K562 (cell line): ENCODE measurements around the gene DAPK1. TPM values are rescaled to one million over a fixed set of nuclear protein-coding genes. Genes with fewer than 3 reads are reported as not detected.

Source experiments
- ARID3B ChIP-seq: fragments of 250-450 bp; sonication (Bioruptor Pico); IDR thresholded peaks from 2 replicates; pipeline ENCODE4 v1.4.0; 2020; ENCODE audit warnings: borderline replicate concordance
- ATF1 ChIP-seq, 2 experiments: fragments of 450-650 bp in 1 of 2; IDR thresholded peaks; 2 replicates each; pipeline ENCODE4 v1.6.1; 2016; ENCODE audit warnings: missing compliant biosample characterization in 1 of 2, missing genetic modification characterization in 1 of 2
- BCLAF1 ChIP-seq, 2 experiments: fragments of 450-650 bp in 1 of 2; IDR thresholded peaks; 2 replicates each; pipeline ENCODE4 v1.6.1; 2011 to 2017; ENCODE audit warnings: low read depth in 2 of 2, antibody characterized with exemption in 1 of 2, borderline replicate concordance in 1 of 2, low read length in 1 of 2, mild to moderate bottlenecking in 1 of 2, mixed read lengths in 1 of 2; ENCODE audit not compliant: control insufficient read depth in 1 of 2
- CTCF ChIP-seq, 3 experiments: IDR thresholded peaks in 2 of 3; conservative IDR thresholded peaks in 1 of 3; 2 replicates each; pipeline ENCODE4 v1.5.1; 2011 to 2012; ENCODE audit warnings: low read length in 3 of 3, mild to moderate bottlenecking in 3 of 3, control low read depth in 2 of 3, improper control_type of control experiment in 1 of 3, inconsistent platforms in 1 of 3, low read depth in 1 of 3, mixed read lengths in 1 of 3, moderate library complexity in 1 of 3; ENCODE audit not compliant: insufficient read depth in 2 of 3
- HLTF ChIP-seq: fragments of 450-650 bp; IDR thresholded peaks from 2 replicates; pipeline ENCODE4 v1.6.1; 2016
- NR3C1 ChIP-seq: sonication (generic); formaldehyde crosslinking; IDR thresholded peaks from 2 replicates; pipeline ENCODE4 v1.8.1; 2022; ENCODE audit warnings: missing genetic modification reagents
- PHB ChIP-seq: fragments of 250-450 bp; sonication (Bioruptor Pico); IDR thresholded peaks from 2 replicates; pipeline ENCODE4 v1.5.0; 2021
- PPARD ChIP-seq: fragments of 250-450 bp; sonication (Bioruptor Pico); IDR thresholded peaks from 2 replicates; pipeline ENCODE4 v1.8.0; 2022; ENCODE audit warnings: inconsistent platforms, mild to moderate bottlenecking, moderate library complexity
- SMARCA5 ChIP-seq: fragments of 450-650 bp; IDR thresholded peaks from 2 replicates; pipeline ENCODE4 v1.6.1; 2016
- STAT5B ChIP-seq: fragments of 250-450 bp; sonication (Bioruptor Pico); IDR thresholded peaks from 2 replicates; pipeline ENCODE4 v1.8.0; 2021; ENCODE audit warnings: mild to moderate bottlenecking, inconsistent platforms
- TCFL5 ChIP-seq: fragments of 250-450 bp; sonication (Bioruptor Pico); conservative IDR thresholded peaks from 2 replicates; pipeline ENCODE4 v1.6.1; 2021; ENCODE audit warnings: mild to moderate bottlenecking, moderate library complexity, matching md5 sums
- ZEB2 ChIP-seq: fragments of 450-650 bp; IDR thresholded peaks from 2 replicates; pipeline ENCODE4 v1.6.1; 2016
- ZNF184 ChIP-seq: sonication (generic); formaldehyde crosslinking; IDR thresholded peaks from 2 replicates; pipeline ENCODE4 v1.5.0; 2020; ENCODE audit warnings: missing genetic modification reagents
- ZNF76 ChIP-seq: fragments of 250-450 bp; sonication (Bioruptor Pico); IDR thresholded peaks from 2 replicates; pipeline ENCODE4 v1.4.0; 2020; ENCODE audit warnings: mild to moderate bottlenecking, moderate library complexity, borderline replicate concordance
- polyA plus RNA-seq, 8 experiments: library from polyadenylated mRNA; depleted of rRNA in 4 of 8; stranded (reverse) in 5 of 8; unstranded in 3 of 8; fragments of >200 nt; fragmentation: Nextera tagmentation in 2 of 8; fragmentation: Illumina TruSeq in 1 of 8; extraction: Ambion mirVana in 2 of 8; extraction: Trizol in 1 of 8; gene quantifications; 2 replicates each; pipeline versions ENCODE4 v1.2.1 to v1.2.3, GENCODE V29; 2011 to 2014; ENCODE audit warnings: inconsistent platforms in 1 of 8, missing spikeins in 1 of 8
- total RNA-seq, 7 experiments: library from RNA; depleted of rRNA in 6 of 7; stranded (reverse); fragments of >200 nt in 6 of 7; fragmentation: Illumina TruSeq in 2 of 7; extraction: Trizol in 2 of 7; gene quantifications; 2 replicates each; pipeline versions ENCODE4 v1.2.1 to v1.2.3, GENCODE V29; 2011 to 2021; ENCODE audit warnings: low replicate concordance in 1 of 7

DAPK1 gene
- total and polyA plus RNA-seq, 9 of the 15 experiments (the other 6 are each of a cell fraction or from before 2014, with no cell fraction given) = 1.7 to 26.4 (median 15.8) TPM

GRCh38 chr9:87712801-87713277 is 215.2 kb downstream of the DAPK1 start (continued):
- TF ChIP-seq ZNF184 (CRISPR knock-in tag) = no peak
- no peak for TF ChIP-seq PHB (CRISPR knock-in tag)
- no peak for TF ChIP-seq ZNF76 (CRISPR knock-in tag)
- no peak for TF ChIP-seq ZEB2
- TF ChIP-seq HLTF = 0 out of 2 replicates have a peak, but pooled peaks have one; percentile 91
- TF ChIP-seq BCLAF1 (IDR thresholded peaks at IDR 0.05; ENCODE audit: borderline replicate concordance in 1 of 2, control insufficient read depth in 1 of 2, low read depth in 2 of 2, low read length in 1 of 2) = peak in 1 of 2 experiments; percentile 53; a peak in 1 of 4 replicates
- TF ChIP-seq PPARD (CRISPR knock-in tag) = no peak
- TF ChIP-seq STAT5B (CRISPR knock-in tag) = no peak
- TF ChIP-seq TCFL5 (CRISPR knock-in tag) = no peak
- peak; percentile 97 for TF ChIP-seq SMARCA5
- TF ChIP-seq NR3C1 = no peak
- no peak for TF ChIP-seq ARID3B (CRISPR knock-in tag)
- TF ChIP-seq ATF1 (CRISPR knock-in tag; IDR thresholded peaks at IDR 0.05) = no peak
- no peak for TF ChIP-seq ATF1 (tag; IDR thresholded peaks at IDR 0.05)
- no peak for TF ChIP-seq CTCF (IDR thresholded peaks at IDR 0.05 in 2 of 3, conservative IDR thresholded peaks at IDR 0.05 in 1 of 3; ENCODE audit: insufficient read depth in 2 of 3, low read depth in 1 of 3, low read length in 3 of 3)
